Aorta (tissue), 5 donors: ENCODE data around the gene TP73. TPM values are rescaled to one million over a fixed set of nuclear protein-coding genes. Genes with fewer than 3 reads are reported as not detected.

Experiments used
- ATAC-seq: fragments of 200-7000 bp; cut with Tn5 transposase; one replicate; pipeline ENCODE4 v1.9.1; 2022; ENCODE audit warnings: moderate library complexity; ENCODE audit not compliant: low FRiP score
- DNase-seq, 2 donors: peaks; one replicate each; pipeline ENCODE4 v3.0.0-alpha.2; 2020
- H3K27ac ChIP-seq, 2 donors: one replicate each; pipeline ENCODE4 v1.5.1; 2013; ENCODE audit warnings: low read length in 2 of 2, mild to moderate bottlenecking in 2 of 2, moderate library complexity in 2 of 2, control low read depth in 1 of 2, inconsistent platforms in 1 of 2, low read depth in 1 of 2
- H3K27me3 ChIP-seq, 2 donors: one replicate each; pipeline ENCODE4 v1.6.1; 2013; ENCODE audit warnings: control low read depth in 1 of 2, low read length in 1 of 2, mild to moderate bottlenecking in 1 of 2, moderate library complexity in 1 of 2; ENCODE audit not compliant: insufficient read depth in 2 of 2, control insufficient read depth in 1 of 2
- H3K36me3 ChIP-seq, 2 donors: one replicate each; pipeline ENCODE4 v1.6.1; 2013; ENCODE audit warnings: control low read depth in 1 of 2, low read length in 1 of 2, mild to moderate bottlenecking in 1 of 2; ENCODE audit not compliant: insufficient read depth in 2 of 2, control insufficient read depth in 1 of 2
- H3K4me1 ChIP-seq, 2 donors: one replicate each; pipeline ENCODE4 v1.6.1; 2013; ENCODE audit warnings: low read length in 2 of 2, control low read depth in 1 of 2, mild to moderate bottlenecking in 1 of 2, moderate library complexity in 1 of 2; ENCODE audit not compliant: insufficient read depth in 2 of 2, control insufficient read depth in 1 of 2
- H3K4me3 ChIP-seq, 2 donors: one replicate each; pipeline ENCODE4 v1.5.1; 2013; ENCODE audit warnings: low read length in 2 of 2, control low read depth in 1 of 2, mild to moderate bottlenecking in 1 of 2
- H3K9me3 ChIP-seq: one replicate; pipeline ENCODE4 v1.6.1; 2013; ENCODE audit warnings: mild to moderate bottlenecking, low read length; ENCODE audit not compliant: control insufficient read depth
- WGBS, 2 donors: extraction: QIAGEN DNeasy Blood & Tissue Kit; methylation state at CpG; one replicate each; pipeline ENCODE4 v1.1.7; 2013; 5-methylcytosine and 5-hydroxymethylcytosine counted together
- intact Hi-C, 2 donors: fragments of 100-400 bp; cut with DNase I; formaldehyde crosslinking; loops; one replicate each; pipeline versions ENCODE4 v1.14.2 to v1.15.0; 2022
- polyA plus RNA-seq, 2 donors: library from polyadenylated mRNA; stranded (reverse); fragments of 200-250 nt; gene quantifications; one replicate each; pipeline ENCODE4 v1.2.3, GENCODE V29; 2013
- total RNA-seq, 2 donors: library from RNA; stranded (reverse); fragmentation: NEBNext Ultra II Directional; extraction: Animal tissue kit (Norgen Biotek cat#: 25700); gene quantifications; one replicate each; pipeline ENCODE4 v1.2.1, GENCODE V29; 2021
- donor health status: healthy with polysubstance abuse.
- donor health status: Bipolar disorder and iron deficiency.
- donor health status: DM: no; HTN: no; CAD: no.
- donor health status: DM: no; HTN: no; CAD: no.
- donor health status: DM: yes; HTN: yes; CAD: no.

TP73 gene
- total and polyA plus RNA-seq, 4 donors: 0.18 to 0.38 TPM; not detected in 2

DNA sequence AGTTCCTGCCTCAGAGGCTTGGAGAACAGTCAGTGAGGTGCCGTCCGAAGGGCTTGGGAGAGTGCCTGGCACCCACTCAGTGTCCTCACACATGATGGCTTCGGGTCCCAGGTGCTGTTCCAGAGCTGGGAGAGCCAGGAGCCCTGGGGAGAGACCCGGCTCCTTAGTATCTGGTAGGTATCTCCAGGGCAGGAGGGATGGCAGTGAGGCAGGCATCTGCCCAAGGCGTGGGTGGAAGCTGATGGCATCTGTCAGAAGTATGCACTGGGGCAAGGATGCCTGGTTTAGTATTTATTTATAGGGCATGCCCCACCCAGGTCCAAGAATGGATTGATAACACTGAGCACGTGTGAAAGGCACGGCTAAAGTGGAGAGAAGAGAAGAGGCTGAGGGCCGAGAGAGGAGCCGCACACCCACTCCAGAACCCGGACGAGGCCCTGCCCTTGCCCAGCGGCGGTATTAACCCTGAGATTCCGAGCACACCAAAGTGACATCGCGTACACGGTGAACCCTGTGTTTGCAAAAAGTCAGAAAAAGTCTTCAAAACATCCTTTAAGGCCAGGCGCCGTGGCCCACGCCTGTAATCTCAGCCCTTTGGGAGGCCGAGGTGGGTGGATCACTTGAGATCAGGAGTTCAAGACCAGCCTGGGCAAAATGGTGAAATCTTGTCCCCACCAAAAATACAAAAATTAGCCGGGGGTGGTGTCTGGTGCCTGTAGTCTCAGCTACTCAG is 2.4 kb downstream of the TP73 start:
- Histone ChIP-seq H3K4me1 (no peaks in the 10 kb centered on the region), H3K4me3 (no peak overlapping the region), H3K27ac (no peak overlapping the region), H3K9me3 (no peaks in the 10 kb centered on the region), H3K36me3 (no peaks in the 10 kb centered on the region), H3K27me3 (no peaks in the 10 kb centered on the region)
- 86 to 89% methylated on average over 22 of the region's 22 CpGs for WGBS, 2 donors
- intact Hi-C loops: no loop called here
- DNase-seq: peak; percentile 21 to 44
- ATAC-seq: no peak

DNA sequence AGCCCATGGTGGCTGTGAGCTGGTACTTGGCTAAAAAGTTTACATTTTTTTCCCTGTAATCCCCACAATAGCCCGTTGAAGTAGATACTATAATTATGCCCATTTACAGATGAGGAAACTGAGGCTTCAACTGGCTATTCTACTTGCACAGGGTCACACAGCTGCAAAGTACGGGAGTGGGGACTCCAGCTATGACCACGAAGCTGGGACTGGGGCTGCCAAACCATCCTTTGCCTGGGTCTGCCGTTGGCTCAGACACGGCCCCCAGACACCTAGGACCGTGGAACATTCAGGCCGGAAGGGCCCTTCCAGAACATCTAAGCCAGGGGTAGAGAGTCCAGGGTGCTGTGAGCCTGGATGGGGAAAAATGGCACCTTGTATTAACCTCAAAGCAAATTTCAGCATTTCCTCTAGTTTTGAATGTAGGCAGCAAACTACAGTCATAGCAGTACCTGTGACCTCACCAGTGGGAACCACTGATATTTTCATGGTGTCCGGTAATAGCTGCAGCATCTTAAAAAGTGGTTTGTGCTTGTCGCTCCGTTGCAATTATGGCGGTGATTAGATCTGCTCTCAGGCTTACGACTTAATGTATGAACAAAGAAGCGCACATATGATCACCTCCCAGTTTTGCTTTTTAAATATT is 4.3 kb downstream of the TP73 start:
- Histone ChIP-seq H3K27me3 (no peaks in the 10 kb centered on the region), H3K27ac (no peak overlapping the region), H3K9me3 (no peaks in the 10 kb centered on the region), H3K4me1 (no peaks in the 10 kb centered on the region), H3K36me3 (no peaks in the 10 kb centered on the region), H3K4me3 (no peak overlapping the region)
- intact Hi-C loops: no loop called here
- no peak for ATAC-seq
- DNase-seq: peak; percentile 25 to 27
- WGBS, 2 donors: 90 to 92% methylated on average over 13 of the region's 13 CpGs

DNA sequence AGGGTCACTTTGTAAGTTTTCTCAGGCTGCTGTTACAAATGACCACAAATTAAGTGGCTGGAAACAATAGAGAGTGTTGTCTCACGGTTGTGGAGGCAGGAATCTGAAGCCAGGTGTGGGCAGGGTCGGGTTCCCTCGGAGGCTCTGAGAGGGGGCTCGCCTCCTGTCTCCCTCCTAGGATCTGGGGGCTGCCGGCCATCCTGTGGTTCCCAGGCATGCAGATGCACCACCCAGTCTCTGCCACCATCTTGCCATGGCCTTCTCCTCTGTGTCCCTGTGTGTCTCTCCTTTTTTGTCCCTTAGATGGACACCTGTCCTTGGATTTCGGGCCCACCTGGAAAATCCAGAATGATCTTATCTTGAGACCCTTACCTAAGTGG is 4.8 kb downstream of the TP73 start:
- DNase-seq (peak; percentile 36 to 44), ATAC-seq (no peak)
- H3K27me3 ChIP-seq: no peaks in the 10 kb centered on the region

DNA sequence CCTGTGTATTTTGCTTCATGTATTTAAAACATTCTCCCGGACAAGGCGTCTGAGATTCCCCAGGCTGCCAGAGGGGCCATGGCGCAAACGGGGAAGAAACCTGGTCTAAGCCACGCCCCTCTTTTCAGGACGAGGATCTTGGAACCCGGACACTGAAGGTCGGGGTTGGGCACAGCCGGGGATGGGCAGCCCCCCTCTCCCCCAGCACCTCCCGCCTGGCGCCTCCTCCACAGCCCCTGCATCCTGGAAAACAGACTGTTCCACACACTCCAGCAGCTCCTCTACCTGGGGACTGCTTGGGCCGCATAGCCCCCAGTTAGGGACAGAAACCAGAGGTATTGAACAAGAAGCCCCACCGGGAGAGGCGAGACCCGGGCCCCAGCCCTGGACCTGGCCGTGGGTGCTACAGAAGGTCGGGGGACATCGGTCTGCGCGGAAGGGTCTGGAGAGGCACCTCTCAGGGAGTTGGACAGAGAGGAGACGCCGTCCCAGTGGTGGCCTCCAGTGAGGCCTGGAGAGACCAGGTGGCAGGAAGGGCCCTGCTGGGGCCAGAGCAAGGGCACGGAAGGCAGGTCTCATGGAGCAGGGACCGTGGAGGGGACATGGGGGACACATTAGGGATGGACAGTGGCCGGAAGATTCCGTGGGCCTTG is 5.4 kb downstream of the TP73 start:
- Histone ChIP-seq H3K4me3 (no peak overlapping the region), H3K36me3 (no peaks in the 10 kb centered on the region), H3K27ac (no peak overlapping the region), H3K9me3 (no peaks in the 10 kb centered on the region), H3K4me1 (no peaks in the 10 kb centered on the region), H3K27me3 (no peaks in the 10 kb centered on the region)
- peak; percentile 26 to 55 for DNase-seq
- WGBS, 2 donors: 85 to 86% methylated on average over 26 of the region's 26 CpGs
- intact Hi-C loops: no loop called here
- no peak for ATAC-seq

More for the DNA sequence above, 4.8 kb downstream of the TP73 start:
- Histone ChIP-seq H3K9me3 (no peaks in the 10 kb centered on the region), H3K27ac (no peak overlapping the region), H3K36me3 (no peaks in the 10 kb centered on the region), H3K4me1 (no peaks in the 10 kb centered on the region), H3K4me3 (no peak overlapping the region)
- intact Hi-C loops: no loop called here
- 88 to 91% methylated on average over 6 of the region's 6 CpGs for WGBS, 2 donors

DNA sequence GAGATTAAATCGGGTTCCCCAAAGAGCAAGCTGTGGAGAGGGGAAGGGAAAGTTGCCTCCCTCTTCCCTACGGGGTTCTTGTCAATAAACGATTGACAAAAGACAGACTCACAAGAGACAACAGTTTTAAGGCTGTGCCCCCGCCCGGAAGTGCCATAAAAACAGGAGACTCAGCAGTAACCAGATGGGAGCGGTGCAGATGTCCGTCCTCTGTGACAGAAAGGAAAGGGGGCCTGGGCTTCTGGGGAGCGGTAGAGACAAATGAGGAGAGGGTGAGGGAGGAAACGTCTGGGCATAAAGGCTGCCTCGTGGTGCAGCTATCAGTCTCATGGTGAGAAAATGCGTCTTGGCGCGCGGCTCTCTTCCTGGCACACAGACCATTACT is 5.9 kb downstream of the TP73 start:
- Histone ChIP-seq H3K9me3 (no peaks in the 10 kb centered on the region), H3K36me3 (no peaks in the 10 kb centered on the region), H3K27ac (no peak overlapping the region), H3K27me3 (no peaks in the 10 kb centered on the region), H3K4me1 (no peaks in the 10 kb centered on the region), H3K4me3 (no peak overlapping the region)
- WGBS, 2 donors: 65 to 70% methylated on average over 14 of the region's 14 CpGs
- intact Hi-C loops: no loop called here
- ATAC-seq (no peak), DNase-seq (peak; percentile 12 to 51)

DNA sequence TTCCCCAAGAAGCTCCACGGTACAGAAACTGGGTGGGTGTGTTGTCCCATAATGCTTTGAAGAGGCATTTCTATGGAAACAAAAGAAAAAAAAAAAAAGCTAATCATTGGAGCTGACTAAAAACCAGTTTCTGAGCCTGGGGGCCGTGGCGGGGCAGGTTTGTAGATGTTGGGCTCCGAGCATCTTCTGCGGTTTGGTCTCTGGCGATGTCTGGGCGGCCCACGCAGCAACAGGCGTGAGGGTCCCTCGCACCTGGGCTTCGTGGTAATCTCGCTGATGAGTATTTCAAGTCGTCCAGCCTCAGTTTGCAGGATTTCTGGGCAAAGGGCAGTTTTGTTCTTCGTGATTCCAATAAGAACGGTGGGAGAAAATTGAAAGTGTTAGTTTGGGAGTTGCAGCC is 6.8 kb downstream of the TP73 start:
- intact Hi-C loops: no loop called here
- Histone ChIP-seq H3K4me3 (no peak overlapping the region), H3K27ac (no peak overlapping the region), H3K9me3 (no peaks in the 10 kb centered on the region), H3K4me1 (no peaks in the 10 kb centered on the region), H3K36me3 (no peaks in the 10 kb centered on the region), H3K27me3 (no peaks in the 10 kb centered on the region)
- ATAC-seq (no peak), DNase-seq (peak; percentile 32 to 51)
- 80 to 84% methylated on average over 15 of the region's 15 CpGs for WGBS, 2 donors

DNA sequence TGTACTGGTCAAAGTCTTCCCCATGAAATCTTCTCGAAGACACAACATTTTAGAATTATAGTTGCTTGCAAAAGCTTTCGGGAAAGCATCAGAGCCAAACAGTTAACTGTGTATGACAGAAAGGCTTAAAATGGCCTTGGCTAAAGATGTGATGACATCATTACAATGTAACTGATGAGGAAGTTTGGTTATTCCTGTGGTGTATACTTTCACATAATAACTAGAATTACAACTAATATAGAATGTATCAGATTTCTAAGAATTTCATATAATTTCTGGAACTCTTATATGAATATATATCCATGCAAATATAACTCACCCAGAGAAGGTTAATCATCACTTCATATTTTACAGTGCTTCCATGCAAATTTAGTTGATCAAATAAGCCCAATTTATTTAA is 8.4 kb downstream of the TP73 start:
- Histone ChIP-seq H3K27me3 (no peaks in the 10 kb centered on the region), H3K4me1 (no peaks in the 10 kb centered on the region), H3K27ac (no peak overlapping the region), H3K4me3 (no peak overlapping the region), H3K9me3 (no peaks in the 10 kb centered on the region), H3K36me3 (no peaks in the 10 kb centered on the region)
- ATAC-seq (no peak), DNase-seq (no peak)
- WGBS, 2 donors: 64 to 67% methylated on average over 2 of the region's 2 CpGs
- intact Hi-C loops: no loop called here

DNA sequence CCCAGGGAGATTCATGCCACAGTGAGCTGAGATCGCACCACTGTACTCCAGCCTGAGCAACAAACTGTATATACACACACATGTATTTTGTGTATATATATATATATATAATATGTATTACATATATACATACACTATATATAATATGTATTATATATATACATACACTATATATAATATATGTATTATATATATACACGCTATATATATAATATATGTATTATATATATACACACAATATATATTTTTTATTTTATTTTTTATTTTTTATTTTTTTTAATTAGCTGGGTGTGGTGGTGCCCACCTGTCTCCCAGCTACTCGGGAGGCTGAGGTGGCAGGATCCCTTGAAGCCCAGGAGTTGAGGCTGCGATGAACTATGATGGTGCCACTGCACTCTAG is 9.3 kb downstream of the TP73 start:
- DNase-seq (no peak), ATAC-seq (no peak)
- Histone ChIP-seq H3K4me3 (no peak overlapping the region), H3K9me3 (no peaks in the 10 kb centered on the region), H3K36me3 (no peaks in the 10 kb centered on the region), H3K4me1 (no peaks in the 10 kb centered on the region), H3K27me3 (no peaks in the 10 kb centered on the region), H3K27ac (no peak overlapping the region)
- intact Hi-C loops: no loop called here
- 95 to 96% methylated on average over 4 of the region's 4 CpGs for WGBS, 2 donors
